Kidney capillary endothelial cell (primary cell): Measurements from ENCODE around the gene MDN1.
A peak's percentile ranks its signal among the peaks of the same experiment; 100 is the strongest.
"Not testable (repeated sequence)": the region's sequence is repeated elsewhere in the genome, so short reads cannot be mapped to it uniquely, and the experiment has no call there.

Experiments
- DNase-seq: peaks from one replicate; pipeline ENCODE4 v3.0.0-alpha.2; 2018; ENCODE audit warnings: low spot score

MDN1 gene

DNA sequence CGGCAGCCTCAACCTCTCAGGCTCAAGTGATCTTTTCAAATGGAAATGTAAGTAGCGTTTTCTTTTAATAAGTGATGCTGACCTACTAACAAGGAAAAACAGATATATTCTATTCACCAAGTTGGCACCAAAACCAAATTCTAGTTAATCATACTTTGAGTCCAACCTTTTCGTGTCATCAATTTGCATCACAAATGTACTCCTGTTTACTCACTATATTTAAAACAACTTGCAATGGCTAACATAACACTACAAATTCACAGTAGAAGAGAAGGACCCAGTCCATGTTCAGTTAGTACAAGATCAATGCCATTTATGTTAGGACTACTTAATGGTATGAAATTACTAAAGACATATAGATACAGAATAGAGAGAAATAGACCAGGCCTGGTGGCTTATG is 50.0 kb downstream of the MDN1 start:
- no peak for DNase-seq

DNA sequence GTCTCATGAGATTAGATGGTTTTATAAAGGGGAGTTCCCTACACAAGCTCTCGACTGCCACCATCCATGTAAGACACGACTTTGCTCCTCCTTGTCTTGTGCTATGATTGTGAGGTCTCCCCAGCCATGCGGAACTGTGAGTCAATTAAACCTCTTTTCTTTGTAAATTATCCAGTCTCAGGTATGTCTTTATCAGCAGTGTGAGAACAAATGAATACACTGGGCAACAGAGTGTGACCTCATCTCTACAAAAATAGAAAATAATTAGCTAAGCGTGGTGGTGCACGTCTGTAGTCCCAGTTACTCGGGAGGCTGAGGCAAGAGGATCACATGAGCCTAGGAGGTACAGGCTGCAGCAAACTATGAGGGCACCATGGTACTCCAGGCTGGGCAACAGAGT is 51.3 kb downstream of the MDN1 start:
- no peak for DNase-seq

DNA sequence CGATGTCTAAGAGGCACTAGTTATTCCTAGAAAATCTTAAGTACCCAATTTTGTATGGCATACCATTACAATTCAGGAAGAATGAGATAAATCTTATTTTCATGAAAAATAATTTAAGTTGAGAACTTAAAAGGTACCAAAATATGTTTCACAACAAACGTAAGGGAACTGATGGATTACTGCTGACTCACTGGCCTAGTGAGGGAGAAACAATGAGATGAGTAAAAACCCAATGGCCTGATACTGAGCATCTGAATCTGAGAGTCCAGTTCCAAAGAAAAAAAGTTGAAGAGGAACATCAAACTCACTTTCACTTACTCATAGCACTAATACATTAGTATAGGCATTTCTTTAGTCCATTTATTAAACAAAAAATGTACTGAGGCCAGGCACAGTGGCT is 56.0 kb downstream of the MDN1 start:
- peak; percentile 1 for DNase-seq

DNA sequence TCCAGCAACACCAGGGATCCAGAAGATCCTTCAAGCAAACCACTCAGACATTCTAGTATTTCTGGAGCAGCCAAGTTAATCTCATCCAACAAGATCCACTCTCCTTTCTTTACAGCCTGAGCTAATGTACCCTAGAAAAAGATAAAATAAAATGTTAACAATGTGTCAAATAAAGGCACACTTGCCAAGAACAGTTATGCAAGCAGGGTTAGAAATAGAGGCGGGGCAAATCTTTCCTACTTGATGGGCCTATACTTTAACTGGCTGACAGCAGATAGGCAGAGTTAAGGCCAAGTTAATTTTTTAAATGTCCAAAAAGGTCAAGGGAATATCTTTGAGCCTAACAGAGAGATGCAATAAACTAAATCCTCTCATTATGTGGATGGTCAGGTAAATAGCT is 60.8 kb downstream of the MDN1 start:
- no peak for DNase-seq

DNA sequence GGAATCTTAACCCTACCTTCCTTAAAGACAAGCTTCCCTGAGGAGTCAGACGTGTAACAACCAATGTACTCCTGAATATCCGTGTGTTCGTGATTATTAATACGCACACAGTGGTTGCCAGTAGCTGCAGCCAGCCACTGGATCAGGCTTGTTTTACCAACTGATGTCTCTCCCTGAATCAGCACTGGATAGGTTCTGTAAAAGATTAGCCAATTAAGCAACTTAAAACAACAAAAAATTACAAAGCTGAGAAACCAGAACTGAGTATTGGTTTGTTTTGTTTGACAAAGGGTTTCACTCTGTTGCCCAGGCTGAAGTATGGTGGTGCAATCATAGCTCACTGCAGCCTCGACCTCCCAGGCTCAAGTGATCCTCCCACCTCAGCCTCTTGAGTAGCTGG is 69.3 kb downstream of the MDN1 start:
- DNase-seq = no peak

DNA sequence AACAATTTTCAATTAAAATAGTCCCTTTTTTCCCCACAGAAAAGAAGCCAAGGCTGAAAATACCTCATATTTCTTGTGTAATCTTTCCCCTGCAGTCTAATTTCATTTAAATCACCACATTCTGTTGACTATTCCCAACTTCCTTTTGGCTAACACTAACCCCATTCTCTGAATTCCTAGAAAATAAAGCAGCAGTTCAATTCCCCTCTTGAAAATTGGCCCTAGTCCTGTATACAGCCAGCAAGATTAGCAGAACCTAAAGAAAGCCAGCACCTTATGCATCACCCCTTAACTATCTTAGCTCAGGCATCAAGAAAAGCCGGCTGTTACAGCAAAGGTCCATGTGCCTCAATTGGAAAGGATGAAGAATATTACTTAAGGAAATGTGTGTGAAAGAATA is 69.7 kb downstream of the MDN1 start:
- no peak for DNase-seq

DNA sequence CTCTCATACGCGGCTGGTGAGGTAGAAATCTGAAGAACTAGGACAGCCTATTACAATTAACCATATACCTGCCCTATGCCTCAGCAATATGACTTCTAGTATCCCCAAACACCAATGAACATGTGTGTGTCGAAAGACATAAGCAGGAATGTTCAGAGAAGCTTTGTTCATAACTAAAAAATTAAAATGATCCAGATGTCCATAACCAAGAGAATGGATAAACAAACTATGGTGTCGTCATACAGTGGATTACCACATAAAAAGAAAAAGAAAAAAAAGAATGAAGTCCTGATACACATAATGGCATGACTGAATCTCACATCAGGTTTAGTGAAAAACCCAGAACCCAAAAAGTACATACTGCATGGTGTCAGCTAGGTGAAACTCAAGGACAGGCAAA is 73.9 kb downstream of the MDN1 start:
- no peak for DNase-seq

DNA sequence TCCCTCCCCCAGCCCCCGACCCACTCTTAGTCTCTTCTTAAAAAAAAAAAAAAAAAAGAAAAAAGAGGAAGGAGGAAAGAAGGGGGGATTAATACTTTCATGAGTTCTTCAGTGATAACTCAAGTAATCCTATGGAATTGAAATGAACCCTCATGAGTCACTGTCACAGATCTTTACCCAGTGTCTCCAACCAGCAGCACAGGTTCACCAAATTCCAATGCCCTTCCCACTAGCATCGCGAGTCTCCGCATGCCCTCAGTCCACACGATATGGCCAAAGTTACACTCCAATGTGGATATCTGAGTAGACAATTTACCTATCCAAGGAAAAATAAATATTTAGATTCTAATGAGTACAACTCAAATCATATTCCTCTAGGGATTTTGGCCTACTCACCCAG is 74.5 kb downstream of the MDN1 start:
- no peak for DNase-seq

DNA sequence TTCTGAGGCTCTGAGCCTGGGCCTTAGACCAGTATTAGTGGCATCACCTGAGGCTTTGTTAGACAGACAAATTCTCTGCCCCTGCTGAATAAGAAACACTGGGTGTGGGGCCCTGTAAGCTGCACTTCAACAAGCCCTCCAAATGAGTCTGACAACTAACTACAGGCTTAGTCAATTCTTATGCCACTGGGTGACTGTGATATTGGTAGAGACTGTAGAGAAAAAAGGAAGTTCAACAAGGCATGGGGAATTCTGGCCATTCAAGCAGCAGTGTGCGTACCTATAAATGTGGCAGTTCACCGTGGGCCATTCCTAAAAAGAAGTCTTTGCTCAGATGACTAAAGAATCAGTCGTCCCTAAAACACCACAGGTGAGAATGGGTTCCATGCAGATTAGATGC is 82.7 kb downstream of the MDN1 start:
- DNase-seq = no peak

DNA sequence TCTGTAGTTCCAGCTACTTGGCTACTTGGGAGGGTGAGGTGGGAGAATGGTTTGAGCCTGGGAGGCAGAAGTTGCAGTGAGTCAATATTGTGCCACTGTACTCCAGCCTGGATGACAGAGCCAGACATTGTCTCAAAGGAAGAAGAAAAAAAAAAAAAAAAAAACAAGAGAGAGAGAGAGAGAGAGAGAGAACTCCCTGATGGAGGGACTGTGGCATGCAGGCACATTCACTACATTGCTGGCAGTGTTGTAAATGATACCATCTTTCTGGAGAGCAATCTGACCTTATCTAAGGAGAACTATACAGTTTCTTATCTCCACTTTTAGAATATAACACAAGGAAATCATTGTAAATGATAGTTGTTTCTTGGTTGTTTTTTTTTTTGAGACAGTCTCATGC is 85.1 kb downstream of the MDN1 start:
- no peak for DNase-seq

DNA sequence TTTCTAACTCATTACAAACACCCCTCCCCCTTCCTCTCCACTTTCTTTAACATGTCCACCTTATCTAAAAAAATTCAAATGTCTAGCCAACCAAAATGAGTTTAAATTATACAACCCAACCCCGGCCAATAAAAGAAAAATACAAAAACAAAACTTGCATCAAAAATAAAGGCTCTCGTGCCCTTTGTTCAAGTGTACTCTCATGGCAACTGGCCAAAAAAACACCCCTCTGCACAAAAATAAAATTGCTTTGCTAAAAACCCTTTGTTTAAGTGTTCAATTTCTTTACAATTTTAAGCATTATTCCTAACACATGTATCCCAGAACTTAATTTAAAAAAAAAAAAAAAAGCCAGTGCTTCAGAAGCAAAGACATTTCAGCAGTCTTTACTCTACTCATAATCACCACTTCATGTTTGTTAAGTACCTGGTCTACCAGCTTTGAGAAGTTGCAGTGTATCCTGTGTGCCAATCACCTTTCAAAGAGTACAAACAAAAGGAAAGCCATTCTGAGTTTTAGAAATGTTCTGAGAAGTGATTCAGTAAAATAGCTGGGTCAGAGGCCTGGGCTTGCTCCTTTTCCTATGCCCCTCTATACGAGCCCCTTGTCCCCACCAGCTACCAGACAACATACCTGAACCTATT is 87.5 kb downstream of the MDN1 start:
- no peak for DNase-seq

DNA sequence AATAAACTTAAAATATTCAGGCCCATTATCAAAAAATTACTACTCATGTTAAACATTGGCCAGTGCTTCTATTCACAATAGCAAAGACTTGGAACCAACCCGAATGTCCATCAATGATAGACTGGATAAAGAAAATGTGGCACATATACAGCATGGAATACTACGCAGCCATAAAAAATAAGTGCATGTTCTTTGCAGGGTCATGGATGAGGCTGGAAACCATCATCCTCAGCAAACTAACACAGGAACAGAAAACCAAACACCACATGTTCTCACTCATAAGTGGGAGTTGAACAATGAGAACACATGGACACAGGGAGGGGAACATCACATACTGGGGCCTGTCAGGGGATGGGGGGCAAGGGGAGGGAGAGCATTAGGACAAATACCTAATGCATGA is 88.3 kb downstream of the MDN1 start:
- DNase-seq = not testable (repeated sequence)

DNA sequence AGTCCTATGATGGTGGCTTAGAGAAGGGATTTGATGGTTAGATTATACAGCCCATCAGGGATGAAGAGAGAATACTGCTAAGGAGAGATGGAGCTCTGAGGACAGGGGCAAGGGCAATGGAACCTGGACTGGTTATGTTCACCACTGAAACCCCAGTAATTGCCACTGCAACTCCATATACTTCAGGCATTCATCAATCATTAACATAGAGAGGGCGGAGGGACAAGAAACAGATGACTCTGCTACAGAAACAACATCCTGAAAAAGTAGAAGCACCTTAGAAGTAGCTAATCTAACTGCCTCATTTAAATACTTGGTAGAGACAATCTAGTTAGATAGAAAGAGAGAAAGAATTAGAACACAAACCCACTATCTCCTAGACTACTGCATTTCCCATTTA is 89.8 kb downstream of the MDN1 start:
- no peak for DNase-seq

DNA sequence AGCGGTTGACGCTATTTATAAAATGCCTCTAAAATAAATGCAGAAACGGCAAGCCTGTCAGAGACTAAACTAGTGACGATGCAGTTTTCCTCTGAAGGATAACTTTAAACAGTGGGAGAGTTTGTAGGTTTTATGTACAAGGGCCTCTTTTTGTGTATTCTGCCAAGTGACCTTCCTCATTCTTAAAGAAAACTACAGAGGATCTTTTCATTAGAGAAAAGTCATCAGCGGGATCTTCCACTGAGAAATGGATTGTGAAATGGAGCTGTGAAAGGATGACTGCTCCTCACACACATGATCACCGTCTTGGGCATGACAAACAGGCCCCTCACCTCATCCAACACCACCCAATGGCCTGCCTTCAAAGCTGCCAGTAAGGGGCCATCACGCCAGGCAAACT is 92.1 kb downstream of the MDN1 start:
- no peak for DNase-seq

DNA sequence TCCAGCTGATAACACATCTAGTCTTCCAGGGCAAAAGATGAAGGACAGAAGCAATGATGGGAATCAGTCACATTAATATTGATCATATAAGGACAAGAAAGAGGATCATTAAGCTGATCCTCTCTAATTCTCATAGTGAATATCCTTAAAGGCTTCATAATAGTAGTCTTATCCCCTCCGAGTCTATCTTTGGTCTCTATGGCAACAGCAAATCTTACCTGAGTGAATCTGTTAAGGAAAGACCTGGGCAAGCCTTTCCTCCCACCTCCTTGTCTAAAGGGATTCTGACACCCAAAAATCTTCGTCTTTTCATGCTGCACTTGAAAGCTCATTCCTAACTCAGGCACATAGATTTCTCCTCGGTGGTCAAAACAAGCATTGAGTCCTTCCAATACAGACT is 94.6 kb downstream of the MDN1 start:
- DNase-seq = no peak

DNA sequence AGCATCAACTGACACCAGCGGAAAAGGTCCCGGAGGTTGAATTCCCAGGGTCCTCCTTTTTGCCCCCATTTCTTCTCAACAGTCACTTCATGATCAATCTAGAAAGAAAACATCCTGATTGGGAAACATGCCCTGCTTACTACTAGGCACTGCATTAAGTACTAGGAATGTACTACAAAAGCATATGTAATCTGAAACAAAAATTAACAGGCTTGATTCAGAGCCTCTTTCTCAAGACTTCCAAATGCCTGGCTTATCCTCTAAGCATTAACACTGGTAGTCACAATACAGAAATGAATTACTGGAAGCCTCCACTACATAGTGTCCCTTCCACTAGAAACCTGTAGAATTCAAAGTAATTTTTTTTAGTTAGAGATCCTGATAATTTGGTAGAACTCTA is 96.5 kb downstream of the MDN1 start:
- no peak for DNase-seq

DNA sequence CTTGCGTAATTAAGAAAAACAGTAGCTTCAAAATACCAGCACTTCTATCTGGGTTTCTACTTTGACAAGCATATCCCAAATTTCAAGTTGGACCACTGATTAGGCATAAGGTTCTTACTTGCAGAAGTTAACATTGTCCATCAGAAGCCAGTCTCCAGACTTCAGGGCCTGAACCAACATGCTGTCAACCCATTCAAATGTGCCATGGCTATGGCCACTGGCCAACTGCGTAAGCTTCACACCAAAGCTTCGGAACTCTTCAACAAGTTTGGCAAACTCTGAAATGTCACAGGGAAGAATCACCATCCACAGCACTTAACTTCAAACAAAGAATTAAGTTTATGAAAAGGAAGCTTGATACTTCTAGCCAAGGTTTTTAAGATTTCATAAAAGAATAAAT is 103.1 kb downstream of the MDN1 start:
- DNase-seq = no peak

DNA sequence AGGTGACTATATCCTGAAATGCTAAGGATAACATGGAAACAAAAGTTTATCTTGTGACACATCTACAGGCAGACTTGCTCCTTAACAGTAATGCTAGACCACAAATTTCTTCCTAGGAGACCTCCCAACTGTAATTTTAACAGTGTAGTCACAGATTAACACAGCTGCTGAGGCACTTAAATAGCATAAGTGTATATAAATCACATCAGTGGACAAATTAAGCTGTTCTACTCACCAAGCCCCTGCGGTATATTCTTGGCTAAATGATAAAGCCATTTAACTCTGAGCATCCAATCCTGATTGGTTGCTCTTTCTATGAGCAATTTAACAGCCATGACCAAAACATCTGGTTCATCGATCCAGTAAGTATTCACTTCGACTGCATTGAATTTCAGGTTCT is 107.8 kb downstream of the MDN1 start:
- DNase-seq = no peak

DNA sequence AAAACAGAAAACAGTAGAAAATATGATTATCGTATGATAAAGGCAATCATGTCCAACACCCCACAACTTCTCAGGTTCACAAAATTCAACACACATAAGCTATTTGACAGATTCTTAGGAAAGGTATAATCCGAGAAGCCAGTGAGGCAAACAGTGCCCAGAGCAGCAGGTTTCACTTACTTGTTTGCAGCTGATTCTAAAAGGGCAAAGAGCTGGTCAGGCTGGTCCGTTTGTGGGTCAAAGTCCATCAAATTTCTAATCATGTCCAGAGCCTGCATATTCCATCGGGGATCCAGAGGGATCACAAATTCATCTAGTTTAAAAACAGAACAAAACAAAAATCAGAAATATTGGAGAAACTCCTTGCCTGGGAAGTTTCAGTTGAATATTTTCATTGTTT is 111.3 kb downstream of the MDN1 start:
- DNase-seq = no peak

DNA sequence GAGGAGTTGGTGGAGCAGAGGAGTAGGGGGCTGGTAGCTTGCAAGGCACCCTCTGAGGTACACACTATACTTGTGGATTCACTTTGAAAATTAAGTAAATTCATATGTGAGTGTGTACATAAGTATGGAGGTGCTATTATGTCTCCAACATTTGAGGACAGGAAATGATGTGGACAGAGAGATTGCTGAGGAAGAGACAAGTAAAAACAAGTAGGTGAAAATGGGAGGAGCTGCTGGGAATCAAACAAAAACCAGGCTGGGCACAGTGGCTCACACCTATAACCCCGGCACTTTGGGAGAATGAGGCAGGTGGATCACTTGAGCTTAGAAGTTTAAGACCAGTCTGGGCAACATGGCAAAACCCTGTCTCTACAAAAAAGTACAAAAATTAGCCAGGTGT is 111.8 kb downstream of the MDN1 start:
- DNase-seq = no peak

DNA sequence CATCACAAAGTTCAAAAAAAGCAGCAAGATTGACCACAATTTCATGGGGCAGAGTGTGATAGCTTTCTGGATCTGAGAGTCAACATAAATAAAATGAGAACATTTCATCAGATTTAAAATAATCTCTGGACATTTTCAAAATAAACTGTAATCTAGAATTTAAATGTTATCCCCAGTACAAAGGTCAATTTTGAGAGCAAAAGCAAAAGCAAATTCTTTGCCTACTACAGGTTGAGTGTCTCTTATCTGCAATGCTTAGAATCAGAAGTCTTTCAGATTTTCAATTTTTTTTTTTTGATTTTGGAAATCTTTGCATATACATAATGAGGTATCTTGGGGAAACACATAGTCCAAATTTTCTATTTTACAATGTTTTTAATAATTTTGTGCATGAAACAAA is 113.5 kb downstream of the MDN1 start:
- DNase-seq = no peak

DNA sequence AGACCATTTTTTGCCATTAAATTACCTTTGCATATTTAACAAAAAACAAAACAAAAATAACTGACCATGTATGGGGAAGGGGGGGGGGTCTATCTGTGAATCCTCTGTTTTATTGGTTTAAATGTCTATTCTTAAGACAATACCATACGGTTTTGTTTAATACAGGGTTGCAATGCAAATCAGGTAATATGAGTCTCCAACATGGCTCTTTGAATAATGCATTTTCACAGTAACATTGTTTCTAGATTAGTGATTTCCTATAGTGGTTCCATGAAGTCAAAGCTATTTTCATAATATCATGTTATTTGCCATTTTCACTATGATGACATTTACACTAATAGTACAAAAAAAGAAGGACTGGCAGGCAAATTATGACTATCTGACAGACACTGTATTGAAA is 116.3 kb downstream of the MDN1 start:
- DNase-seq = no peak

DNA sequence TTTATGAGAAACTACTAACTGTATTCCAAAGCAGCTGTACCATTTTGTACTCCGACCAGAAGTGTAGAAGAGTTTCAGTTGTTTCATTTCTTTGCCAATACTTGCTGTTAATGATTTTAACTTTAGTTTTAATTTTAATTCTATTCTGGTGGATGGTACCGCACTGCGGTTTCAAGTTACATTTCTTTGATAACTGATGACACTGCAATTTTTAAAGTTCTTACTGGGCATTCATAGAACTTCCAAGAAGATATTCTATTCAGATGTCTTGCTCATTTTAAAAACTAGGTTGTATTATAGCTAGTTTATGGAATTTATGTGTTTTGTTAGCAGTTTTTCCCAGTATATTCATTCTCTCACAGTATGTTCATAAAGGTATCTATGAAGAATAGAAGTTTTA is 117.2 kb downstream of the MDN1 start:
- no peak for DNase-seq

DNA sequence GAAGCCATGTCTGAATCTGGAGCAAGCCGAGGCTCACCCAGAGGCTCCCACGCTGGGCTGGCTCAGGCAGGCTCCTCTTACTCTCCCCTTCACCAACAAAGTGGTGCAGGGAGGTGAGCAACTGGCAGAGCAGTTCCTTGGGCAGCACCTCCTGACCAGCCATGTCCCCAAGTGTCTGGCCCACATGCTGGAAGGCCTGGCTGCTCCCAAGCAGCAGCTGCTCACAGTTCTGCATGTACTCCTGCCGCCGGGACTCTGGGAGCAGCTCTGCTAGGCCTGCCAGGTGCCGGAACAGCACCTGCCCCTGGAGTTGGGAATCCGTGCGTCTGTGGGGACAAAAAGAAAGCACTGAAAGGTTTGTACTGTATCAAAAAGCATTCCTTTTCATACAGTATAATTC is 123.9 kb downstream of the MDN1 start:
- DNase-seq = no peak

DNA sequence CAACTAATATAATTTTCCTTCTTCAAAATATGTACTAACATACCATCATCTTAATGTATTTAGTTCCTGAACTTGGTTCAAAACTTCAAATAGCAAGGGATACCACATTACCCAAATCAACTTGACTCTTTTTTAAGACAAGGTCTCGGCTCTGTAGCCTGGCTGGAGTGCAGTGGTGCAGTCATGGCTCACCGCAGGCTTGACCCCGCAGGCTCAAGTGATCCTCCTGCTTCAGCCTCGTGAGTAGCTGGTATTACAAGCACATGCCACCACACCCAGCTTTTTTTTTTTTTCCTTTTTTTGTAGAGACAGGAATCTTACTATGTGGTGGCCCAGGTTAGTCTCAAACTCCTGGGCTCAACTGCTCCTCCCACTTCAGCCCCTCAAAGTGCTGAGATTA is 125.2 kb downstream of the MDN1 start:
- DNase-seq = no peak
